Effector CD4-positive, alpha-beta T cell (primary cell): ENCODE data around the gene PTPN1.
"Not testable (repeated sequence)": the region's sequence is repeated elsewhere in the genome, so short reads cannot be mapped to it uniquely, and the experiment has no call there.

ENCODE experiments used
- DNase-seq: peaks from one replicate; pipeline ENCODE4 v3.0.0-alpha.2; 2020

The PTPN1 gene

GRCh38 chr20:50595988-50596693 is 86.0 kb downstream of the PTPN1 start:
- DNase-seq = no peak

GRCh38 chr20:50596694-50597021 is 86.5 kb downstream of the PTPN1 start:
- no peak for DNase-seq

DNA sequence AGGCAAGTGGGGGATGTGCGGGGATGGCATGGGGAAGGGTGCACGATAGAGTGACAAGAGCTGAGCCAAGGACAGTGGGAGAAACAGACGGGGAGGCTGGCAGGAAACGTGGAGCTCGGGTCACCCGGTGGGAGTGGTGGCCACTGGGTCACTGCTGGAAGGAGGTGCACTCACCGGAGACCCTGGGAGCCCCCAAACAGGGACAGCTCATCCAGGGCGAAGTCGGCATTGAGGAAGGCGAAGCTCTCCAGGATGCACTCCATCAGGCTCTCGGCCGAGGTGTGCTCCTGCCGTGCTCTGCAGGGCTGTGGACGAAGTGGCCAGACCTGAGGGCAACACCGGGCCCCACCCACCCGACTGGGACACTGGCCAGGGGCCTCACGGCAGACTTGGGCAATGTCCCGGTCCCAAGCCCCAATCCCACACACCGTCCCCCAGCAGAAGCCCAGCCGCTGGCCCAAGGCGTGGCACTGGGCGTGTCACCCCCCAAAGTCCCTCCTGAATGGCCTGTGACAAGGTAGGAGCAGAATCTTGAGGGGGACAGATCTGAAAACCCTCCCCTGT is 87.3 kb downstream of the PTPN1 start:
- DNase-seq = no peak

DNA sequence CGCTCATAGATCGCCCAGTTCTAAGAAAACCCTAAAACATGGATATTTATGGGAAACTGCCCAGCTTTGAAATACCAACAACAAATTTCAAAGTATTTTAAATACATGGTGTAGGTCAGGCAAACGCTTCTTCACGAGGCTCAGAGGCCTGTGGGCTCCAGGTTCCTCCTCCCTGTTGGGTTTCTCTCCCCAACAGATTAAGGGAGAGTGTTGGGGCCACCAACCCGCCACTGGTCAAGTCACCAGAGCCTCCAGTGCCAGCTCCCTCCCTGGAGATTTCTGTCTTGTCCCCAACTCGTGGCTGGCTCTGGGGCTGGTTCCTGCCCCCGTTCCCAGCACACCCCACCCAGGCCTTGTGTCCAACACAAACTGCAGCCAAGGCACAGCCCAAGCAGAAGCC is 87.9 kb downstream of the PTPN1 start:
- no peak for DNase-seq

DNA sequence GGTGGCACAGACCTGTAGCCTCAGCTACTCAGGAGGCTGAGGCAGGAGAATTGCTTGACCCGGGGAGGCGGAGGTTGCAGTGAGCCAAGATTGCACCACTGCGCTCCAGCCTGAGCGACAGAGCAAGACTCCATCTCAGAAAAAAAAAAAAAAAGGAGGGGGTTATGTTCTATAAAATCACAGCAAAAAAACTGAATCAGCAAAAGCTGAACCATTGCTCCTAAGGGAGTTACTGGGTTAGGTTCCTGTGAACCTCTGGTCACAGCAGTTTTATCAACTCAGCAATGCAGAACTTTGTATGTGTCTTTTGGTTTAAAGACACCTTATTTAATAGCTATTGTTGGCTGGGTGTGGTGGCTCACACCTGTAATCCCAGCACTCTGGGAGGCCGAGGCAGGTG is 88.6 kb downstream of the PTPN1 start:
- not testable (repeated sequence) for DNase-seq

DNA sequence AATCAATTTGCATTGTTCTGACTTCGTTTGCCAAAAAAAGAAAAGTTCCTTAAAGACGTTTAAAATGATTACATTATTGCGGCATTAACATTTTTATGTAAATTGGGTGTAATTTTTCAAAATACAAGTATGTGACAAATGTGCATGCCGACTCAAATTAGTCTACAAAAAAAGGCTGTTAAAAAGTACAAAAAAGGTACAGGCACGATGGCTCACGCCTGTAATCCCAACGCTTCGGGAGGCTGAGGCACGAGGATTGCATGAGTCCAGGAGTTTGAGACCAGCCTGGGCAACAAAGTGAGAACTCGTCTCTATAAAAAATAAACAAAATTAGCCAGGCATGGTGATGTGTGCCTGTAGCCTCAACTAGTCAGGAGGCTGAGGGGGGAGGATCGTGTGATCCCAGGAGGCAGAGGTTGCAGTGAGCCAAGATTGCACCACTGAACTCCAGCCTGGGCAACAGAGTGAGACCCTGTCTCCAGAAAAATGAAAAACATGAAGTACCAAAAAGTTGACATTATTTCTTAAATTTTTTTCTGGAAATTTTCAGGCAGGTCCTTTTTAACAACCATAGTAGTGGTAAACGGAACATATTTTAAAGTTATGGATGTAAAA is 90.2 kb downstream of the PTPN1 start:
- DNase-seq = no peak

DNA sequence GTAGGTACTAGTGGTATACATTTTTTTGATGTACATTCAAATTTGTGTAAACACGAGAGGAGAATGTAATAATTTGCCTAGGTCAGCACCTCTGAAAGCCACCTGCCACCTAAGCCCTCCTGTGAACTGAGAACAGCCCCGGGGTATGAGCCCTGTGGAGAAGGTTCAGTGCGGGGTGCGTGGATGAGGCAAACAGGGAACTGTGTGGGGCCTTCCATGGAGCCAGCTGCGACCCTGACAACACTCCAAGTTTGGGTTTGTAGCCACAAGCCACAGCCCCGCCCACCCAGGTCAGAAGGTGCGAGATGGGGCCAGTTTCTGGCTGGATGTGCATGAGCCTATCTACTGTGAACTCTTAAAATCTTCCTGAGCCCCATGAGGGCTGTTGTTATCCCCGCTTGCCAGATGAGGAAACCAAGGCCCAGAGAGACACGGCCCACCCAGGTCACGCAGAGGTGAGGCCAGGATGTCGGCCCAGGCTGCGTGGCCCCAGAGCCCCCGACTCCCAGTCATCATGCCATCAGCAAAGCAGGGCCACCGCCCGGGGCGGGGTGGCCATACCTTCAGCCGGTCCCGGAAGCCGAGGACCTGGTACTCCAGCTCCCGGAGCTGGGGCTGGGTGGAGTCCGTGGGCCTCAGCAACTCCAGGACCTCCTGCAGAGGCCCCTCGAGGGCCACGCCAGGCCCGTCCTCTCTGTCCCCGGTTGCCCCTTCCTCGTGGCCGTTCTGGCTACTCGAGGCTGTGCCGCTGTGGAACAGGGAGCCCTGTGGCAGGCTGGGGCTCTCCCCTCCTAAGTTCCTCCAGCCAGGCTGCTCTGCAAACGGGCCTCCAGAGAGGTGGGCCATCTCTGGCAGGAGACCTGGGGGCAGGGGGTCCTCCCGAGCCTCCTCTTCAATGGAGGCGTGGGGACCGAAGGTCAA is 91.6 kb downstream of the PTPN1 start:
- no peak for DNase-seq

DNA sequence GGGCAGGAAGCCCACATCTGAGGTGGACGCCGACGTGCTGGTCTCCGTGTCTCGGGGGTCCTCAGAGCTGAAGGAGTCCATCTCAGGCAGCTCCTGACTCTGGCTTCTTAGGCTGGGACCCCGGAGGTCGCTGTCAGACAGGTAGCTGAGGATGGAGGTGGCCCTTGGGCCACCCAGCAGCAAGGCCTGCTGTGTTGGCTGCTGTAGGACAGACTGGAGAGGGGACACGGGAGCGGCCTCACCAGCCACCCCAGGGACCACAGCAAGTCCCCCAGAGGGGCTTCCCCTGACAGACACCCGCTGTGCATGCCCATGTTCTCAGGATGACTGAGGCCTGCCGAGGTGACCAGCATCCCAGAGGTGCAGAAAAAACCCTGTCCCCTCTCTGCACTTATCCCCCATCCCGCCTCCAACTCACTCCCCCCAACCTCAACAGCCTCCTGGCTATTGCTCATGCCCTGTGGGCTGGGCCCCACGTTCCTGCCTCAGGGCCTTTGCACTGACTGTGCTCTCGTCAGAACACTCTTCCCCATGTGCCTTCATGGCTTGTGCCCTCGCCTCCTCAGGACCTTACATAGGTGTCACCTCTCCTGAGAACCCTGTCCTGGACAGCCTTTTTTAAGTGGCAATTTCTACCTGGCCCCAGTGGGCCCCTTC is 92.4 kb downstream of the PTPN1 start:
- no peak for DNase-seq

- DNase-seq = no peak
Observed at GRCh38 chr20:50604451-50604850, 94.3 kb downstream of the PTPN1 start.

DNA sequence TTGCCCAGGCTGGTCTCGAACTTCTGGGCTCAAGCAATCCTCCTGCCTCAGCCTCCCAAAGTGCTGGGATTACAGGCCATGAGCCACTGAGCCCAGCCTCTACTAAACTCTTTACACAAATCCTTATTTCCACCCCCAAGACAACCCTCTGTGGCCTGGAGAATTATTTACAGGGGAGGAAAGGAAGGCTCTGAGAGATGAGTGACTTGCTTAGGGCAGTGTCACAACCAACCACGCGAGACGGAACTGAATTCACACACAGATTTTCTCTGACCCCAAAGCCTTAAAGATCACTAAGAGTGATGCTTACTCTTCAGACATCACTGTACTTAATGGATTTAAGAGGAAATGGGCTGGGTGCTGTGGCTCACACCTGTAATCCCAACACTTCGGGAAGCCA is 95.0 kb downstream of the PTPN1 start:
- DNase-seq = no peak

GRCh38 chr20:50607436-50607835 is 97.3 kb downstream of the PTPN1 start:
- no peak for DNase-seq

GRCh38 chr20:50607850-50608749 is 97.9 kb downstream of the PTPN1 start:
- DNase-seq = no peak

GRCh38 chr20:50608750-50609104 is 98.5 kb downstream of the PTPN1 start:
- no peak for DNase-seq

DNA sequence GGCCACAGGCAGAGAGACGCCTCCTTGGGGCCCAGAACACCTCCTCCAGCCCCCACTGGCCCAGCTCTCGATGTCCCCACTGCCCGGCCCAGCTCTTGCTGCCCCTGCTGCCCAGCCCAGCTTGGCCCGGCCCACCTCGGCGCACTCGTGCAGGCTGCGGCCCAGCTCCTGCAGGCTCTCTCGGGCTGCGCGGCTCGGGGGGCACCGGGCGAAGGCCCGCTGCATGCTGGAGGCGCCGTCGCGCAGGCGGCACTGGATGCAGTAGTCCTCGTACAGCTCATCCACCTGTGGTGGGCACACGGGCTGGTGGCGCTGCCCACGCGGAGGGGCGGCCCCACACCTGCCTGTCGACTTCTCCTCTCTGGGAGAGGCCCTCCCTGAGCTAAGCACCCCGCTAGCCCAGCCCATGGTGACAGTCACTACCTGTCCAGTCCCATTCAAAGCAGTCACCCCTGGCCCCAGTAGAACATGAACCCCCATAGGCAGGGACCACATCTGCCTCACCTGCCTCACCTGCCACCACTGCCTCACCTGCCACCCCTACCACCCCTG is 99.3 kb downstream of the PTPN1 start:
- DNase-seq = no peak

DNA sequence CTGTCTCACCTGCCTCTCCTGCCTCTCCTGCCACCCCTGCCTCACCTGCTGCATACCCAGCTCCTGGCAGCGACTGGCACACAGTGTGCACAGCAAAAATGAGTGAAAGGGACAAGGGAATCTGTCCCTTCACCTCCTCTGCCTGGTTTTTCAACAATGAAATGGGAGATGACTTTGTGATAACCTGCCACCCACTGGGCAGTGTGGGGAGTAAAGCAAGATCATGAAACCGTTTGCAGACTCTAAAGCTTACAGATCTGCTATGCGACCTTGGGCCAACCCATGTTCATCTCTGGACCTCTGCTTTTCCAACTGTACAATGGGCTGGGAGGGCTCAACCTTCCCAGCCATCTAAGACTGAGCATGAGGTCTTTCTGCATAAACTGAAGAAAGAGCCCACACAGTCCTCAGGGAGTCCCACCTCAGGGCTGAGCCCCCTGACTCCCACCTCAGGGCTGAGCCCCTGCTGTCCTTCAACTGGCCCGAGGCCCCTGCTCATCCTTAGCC is 100.1 kb downstream of the PTPN1 start:
- DNase-seq = no peak

- DNase-seq = no peak
Observed at GRCh38 chr20:50611128-50611810, 101.1 kb downstream of the PTPN1 start.

- no peak for DNase-seq
Observed at GRCh38 chr20:50613438-50614169, 103.4 kb downstream of the PTPN1 start.

DNA sequence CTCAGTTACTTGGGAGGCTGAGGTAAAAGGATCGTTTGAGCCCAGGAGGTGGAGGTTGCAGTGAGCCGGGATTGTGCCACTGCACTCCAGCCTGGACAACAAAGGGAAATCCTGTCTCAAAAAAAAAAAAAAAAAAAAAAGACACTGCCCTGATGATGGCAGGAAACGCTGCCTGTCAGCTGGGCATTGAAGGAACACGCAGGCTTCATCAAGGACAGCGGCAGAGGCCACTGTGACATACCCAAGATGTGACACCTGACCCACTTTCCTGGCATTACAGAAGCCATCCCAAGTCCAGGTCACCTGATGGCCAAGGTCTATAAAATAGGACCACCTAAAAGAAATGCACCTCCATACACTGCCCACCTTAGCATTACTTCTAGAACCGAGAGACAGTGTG is 105.2 kb downstream of the PTPN1 start:
- DNase-seq = no peak

DNA sequence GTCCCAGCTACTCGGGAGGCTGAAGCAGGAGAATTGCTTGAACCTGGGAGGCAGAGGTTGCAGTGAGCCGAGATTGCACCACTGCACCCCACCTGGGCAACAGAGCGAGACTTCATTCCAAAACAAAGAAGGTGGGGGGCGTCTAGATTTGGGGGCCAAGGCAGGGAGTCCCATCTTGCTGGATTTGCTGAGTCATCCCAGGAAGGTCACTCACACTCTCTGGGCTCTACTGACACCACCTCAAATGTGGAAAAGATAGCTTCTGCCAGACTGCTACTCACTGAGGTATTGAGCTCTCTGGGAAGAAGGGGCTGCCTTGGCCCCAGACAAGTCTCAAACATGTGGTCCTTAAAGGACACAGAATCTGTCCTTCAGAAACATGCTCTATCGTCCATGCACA is 106.8 kb downstream of the PTPN1 start:
- no peak for DNase-seq

DNA sequence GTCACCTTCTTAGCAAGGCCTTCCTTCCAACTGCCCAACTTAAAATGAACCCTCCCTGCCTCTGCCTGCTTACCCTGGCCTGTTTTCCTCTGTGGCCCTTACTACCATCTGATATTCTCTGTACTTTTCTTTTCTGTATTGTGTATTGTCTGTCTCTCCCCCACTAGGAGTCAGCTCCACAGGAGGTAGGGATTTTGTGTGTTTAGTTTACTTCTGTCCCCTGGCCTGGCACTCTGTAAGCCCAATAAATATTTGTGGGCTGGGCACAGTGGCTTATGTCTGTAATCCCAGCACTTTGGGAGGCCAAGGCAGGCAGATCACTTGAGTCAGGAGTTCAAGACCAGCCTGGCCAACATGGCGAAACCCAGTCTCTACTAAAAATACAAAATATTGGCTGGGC is 108.4 kb downstream of the PTPN1 start:
- no peak for DNase-seq
